ENCODE measurements around the gene C2CD3. TPM values are rescaled to one million over a fixed set of nuclear protein-coding genes. Genes with fewer than 3 reads are reported as not detected.

Gene C2CD3
- total and polyA plus RNA-seq, 9 of the 15 experiments (the other 6 are each of a cell fraction or from before 2014, with no cell fraction given), result 4.4 to 20.2 (median 15.4) TPM

- FAIRE-seq, result no peak
- 78% methylated on average over 7 of the region's 7 CpGs for WGBS (ENCODE audit: insufficient coverage, low coverage, missing lambda C conversion rate)
- Histone ChIP-seq H2AFZ (ENCODE audit: low read depth, low read length) (no peak overlapping the region), H3K36me3 (ENCODE audit: control insufficient read depth, insufficient read depth, low read length) (no peaks in the 10 kb centered on the region), H3K4me1 (replicated peaks in 1 of 2; ENCODE audit: control insufficient read depth in 2 of 2, insufficient read depth in 2 of 2, low read length in 2 of 2) (peaks cover 17% of the 10 kb centered on the region in 2 experiments; a peak in 4 of 5 replicates), H3K4me3 (no peak overlapping the region), H3K9me3 (replicated peaks; ENCODE audit: control insufficient read depth, insufficient read depth, low read depth, low read length) (no peaks in the 10 kb centered on the region), H4K20me1 (replicated peaks; ENCODE audit: control insufficient read depth, insufficient read depth, low read length) (no peaks in the 10 kb centered on the region), H3K9ac (ENCODE audit: insufficient read depth in 1 of 2, low read depth in 2 of 2, low read length in 2 of 2) (no peak overlapping the region), H3K79me2 (ENCODE audit: control insufficient read depth, insufficient read depth, low read length) (no peaks in the 10 kb centered on the region; the same call in 2 of the 3 replicates), H3K9me1 (ENCODE audit: control insufficient read depth, insufficient read depth, low read length) (no peaks in the 10 kb centered on the region), H3K4me2 (ENCODE audit: insufficient read depth, low read length) (no peak overlapping the region), H3K27ac (ENCODE audit: extremely low read depth, low read depth, low read length) (no peak overlapping the region), H3K27me3 (ENCODE audit: control insufficient read depth in 2 of 2, insufficient read depth in 2 of 2, low read length in 2 of 2) (no peaks in the 10 kb centered on the region)
- ChIA-PET CTCF (ENCODE audit: low intra/inter-chr PET ratio) (interaction anchor here (2.1 kb wide), 1 partner anchor 103 kb away, joined by 13 read pairs; no protein-coding TSS in a partner anchor), POLR2A (interaction anchor here (1.2 kb wide), 1 partner anchor 183 kb away, joined by 3 read pairs; the partner anchor contains the start of genes C2CD3 and PPME1)
- BruUV-seq (replicated peaks), result no TSS peak
- no peak for DNase-seq (ENCODE audit: extremely low read depth in 1 of 4, low spot score in 3 of 4)
- ATAC-seq, result no peak
- intact Hi-C loops (cut with micrococcal nuclease) (no loop called here), in situ Hi-C loops (cut with MboI) (loop anchor here (5.0 kb wide), 1 partner anchor 99 kb away; no protein-coding TSS in a partner anchor)
- TF ChIP-seq RBBP5 (IDR thresholded peaks at IDR 0.05; ENCODE audit: borderline replicate concordance, insufficient read depth, low read length, poor library complexity, severe bottlenecking), result no peak
- TF ChIP-seq BRF2 (IDR thresholded peaks at IDR 0.05; ENCODE audit: borderline replicate concordance, insufficient read depth, insufficient read length), result no peak
- no peak for TF ChIP-seq MED1 (CRISPR knock-in tag; IDR thresholded peaks at IDR 0.05; ENCODE audit: borderline replicate concordance)
- no peak for TF ChIP-seq ZNF444 (CRISPR knock-in tag; IDR thresholded peaks at IDR 0.05)
- TF ChIP-seq RBM15 (IDR thresholded peaks at IDR 0.05; ENCODE audit: insufficient read depth, low read length), result no peak
- TF ChIP-seq PHF8 (IDR thresholded peaks at IDR 0.05; ENCODE audit: borderline replicate concordance, low read length), result no peak
- TF ChIP-seq NCOA1 (IDR thresholded peaks at IDR 0.05; ENCODE audit: low read depth), result no peak
- TF ChIP-seq KDM2B (CRISPR knock-in tag; IDR thresholded peaks at IDR 0.05), result no peak
- no peak for TF ChIP-seq LARP7 (IDR thresholded peaks at IDR 0.05)
- TF ChIP-seq E4F1 (CRISPR knock-in tag; IDR thresholded peaks at IDR 0.05; ENCODE audit: borderline replicate concordance), result no peak
- TF ChIP-seq IFI16 (CRISPR knock-in tag; IDR thresholded peaks at IDR 0.05), result no peak
- TF ChIP-seq GABPA (tag; conservative IDR thresholded peaks at IDR 0.05; ENCODE audit: low read depth), result no peak
- TF ChIP-seq ZC3H4 (CRISPR knock-in tag; IDR thresholded peaks at IDR 0.05; ENCODE audit: borderline replicate concordance), result no peak
- TF ChIP-seq, protein P1, sequence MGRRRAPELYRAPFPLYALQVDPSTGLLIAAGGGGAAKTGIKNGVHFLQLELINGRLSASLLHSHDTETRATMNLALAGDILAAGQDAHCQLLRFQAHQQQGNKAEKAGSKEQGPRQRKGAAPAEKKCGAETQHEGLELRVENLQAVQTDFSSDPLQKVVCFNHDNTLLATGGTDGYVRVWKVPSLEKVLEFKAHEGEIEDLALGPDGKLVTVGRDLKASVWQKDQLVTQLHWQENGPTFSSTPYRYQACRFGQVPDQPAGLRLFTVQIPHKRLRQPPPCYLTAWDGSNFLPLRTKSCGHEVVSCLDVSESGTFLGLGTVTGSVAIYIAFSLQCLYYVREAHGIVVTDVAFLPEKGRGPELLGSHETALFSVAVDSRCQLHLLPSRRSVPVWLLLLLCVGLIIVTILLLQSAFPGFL (CRISPR knock-in tag; IDR thresholded peaks at IDR 0.05), result no peak
- no peak for TF ChIP-seq DIDO1 (tag; IDR thresholded peaks at IDR 0.05; ENCODE audit: low read depth)
Observed at GRCh38 chr11:73988227-73988626, 182.6 kb downstream of the C2CD3 start.
